GM19438 (cell line): ENCODE data around the gene PLCH1.

Experiments
- ATAC-seq: cut with Tn5 transposase; IDR thresholded peaks from one replicate; pipeline ENCODE4 v1.9.1; 2021; ENCODE audit warnings: low read depth; ENCODE audit not compliant: unreplicated experiment

The PLCH1 gene

GRCh38 chr3:155560135-155560534, 184.7 kb downstream of the PLCH1 start:
- no peak for ATAC-seq

GRCh38 chr3:155556531-155556930, 188.3 kb downstream of the PLCH1 start:
- no peak for ATAC-seq

- ATAC-seq: no peak
Measured at GRCh38 chr3:155555479-155556060, 189.3 kb downstream of the PLCH1 start.

GRCh38 chr3:155554777-155555451, 190.0 kb downstream of the PLCH1 start:
- peak; percentile 86 for ATAC-seq

- peak; percentile 42 for ATAC-seq
Measured at GRCh38 chr3:155553780-155554179, 191.1 kb downstream of the PLCH1 start.

- ATAC-seq: no peak
Measured at GRCh38 chr3:155553326-155553725, 191.5 kb downstream of the PLCH1 start.

GRCh38 chr3:155550391-155550790, 194.5 kb downstream of the PLCH1 start:
- ATAC-seq: no peak

- peak; percentile 84 for ATAC-seq
Measured at GRCh38 chr3:155549087-155549486, 195.8 kb downstream of the PLCH1 start.

GRCh38 chr3:155548195-155548594, 196.7 kb downstream of the PLCH1 start:
- no peak for ATAC-seq

- no peak for ATAC-seq
Measured at GRCh38 chr3:155535098-155535497, 209.8 kb downstream of the PLCH1 start.

- no peak for ATAC-seq
Measured at GRCh38 chr3:155528579-155528978, 216.3 kb downstream of the PLCH1 start.

GRCh38 chr3:155525324-155525833, 219.5 kb downstream of the PLCH1 start:
- no peak for ATAC-seq

- no peak for ATAC-seq
Measured at GRCh38 chr3:155520463-155520862, 224.4 kb downstream of the PLCH1 start.

- ATAC-seq: peak; percentile 76
Measured at GRCh38 chr3:155519078-155519477, 225.8 kb downstream of the PLCH1 start.

- ATAC-seq: no peak
Measured at GRCh38 chr3:155517903-155518302, 227.0 kb downstream of the PLCH1 start.

- ATAC-seq: no peak
Measured at GRCh38 chr3:155516439-155516838, 228.4 kb downstream of the PLCH1 start.

- no peak for ATAC-seq
Measured at GRCh38 chr3:155512867-155513261, 232.0 kb downstream of the PLCH1 start.

GRCh38 chr3:155512175-155512866, 232.6 kb downstream of the PLCH1 start:
- ATAC-seq: no peak

GRCh38 chr3:155504682-155505081, 240.2 kb downstream of the PLCH1 start:
- no peak for ATAC-seq

- ATAC-seq: no peak
Measured at GRCh38 chr3:155502630-155503029, 242.2 kb downstream of the PLCH1 start.

- ATAC-seq: no peak
Measured at GRCh38 chr3:155500194-155500818, 244.6 kb downstream of the PLCH1 start.
